HG02884 (cell line): ENCODE results near the gene ELF5.
A peak's percentile ranks its signal among the peaks of the same experiment; 100 is the strongest.

ENCODE experiments used
- ATAC-seq: cut with Tn5 transposase; IDR thresholded peaks from one replicate; pipeline ENCODE4 v1.9.1; 2021; ENCODE audit warnings: mild to moderate bottlenecking, moderate library complexity; ENCODE audit not compliant: unreplicated experiment

ELF5 gene

GRCh38 chr11:34523053-34523452, 9.5 kb upstream of the ELF5 start:
- ATAC-seq = no peak

GRCh38 chr11:34522188-34522587, 8.6 kb upstream of the ELF5 start:
- no peak for ATAC-seq

GRCh38 chr11:34521265-34521664, 7.7 kb upstream of the ELF5 start:
- no peak for ATAC-seq

GRCh38 chr11:34519595-34520235, 6.1 kb upstream of the ELF5 start:
- no peak for ATAC-seq

- no peak for ATAC-seq
These were observed 2.9 kb upstream of the ELF5 start for GRCh38 chr11:34516247-34517040.

- no peak for ATAC-seq
These were observed 1.0 kb upstream of the ELF5 start for GRCh38 chr11:34514597-34514996.

- ATAC-seq = peak; percentile 88
These were observed 533 bp downstream of the ELF5 start for GRCh38 chr11:34512840-34513681.

GRCh38 chr11:34510673-34511072, 2.9 kb downstream of the ELF5 start:
- no peak for ATAC-seq

- ATAC-seq = no peak
These were observed 3.4 kb downstream of the ELF5 start for GRCh38 chr11:34510218-34510617.

- no peak for ATAC-seq
These were observed 4.2 kb downstream of the ELF5 start for GRCh38 chr11:34509336-34509876.

GRCh38 chr11:34508524-34508923, 5.1 kb downstream of the ELF5 start:
- no peak for ATAC-seq

- ATAC-seq = no peak
These were observed 6.0 kb downstream of the ELF5 start for GRCh38 chr11:34507610-34508009.

GRCh38 chr11:34507156-34507555, 6.4 kb downstream of the ELF5 start:
- no peak for ATAC-seq

GRCh38 chr11:34505874-34506273, 7.7 kb downstream of the ELF5 start:
- no peak for ATAC-seq

- no peak for ATAC-seq
These were observed 10.6 kb downstream of the ELF5 start for GRCh38 chr11:34502949-34503348.

GRCh38 chr11:34501949-34502348, 11.6 kb downstream of the ELF5 start:
- no peak for ATAC-seq

GRCh38 chr11:34501500-34501899, 12.1 kb downstream of the ELF5 start:
- ATAC-seq = no peak

GRCh38 chr11:34499719-34500500, 13.7 kb downstream of the ELF5 start:
- no peak for ATAC-seq

GRCh38 chr11:34495724-34496377, 17.7 kb downstream of the ELF5 start:
- no peak for ATAC-seq

- ATAC-seq = no peak
These were observed 18.3 kb downstream of the ELF5 start for GRCh38 chr11:34495239-34495723.
